Liver (tissue), 3 donors: ENCODE results near the gene GMEB2.

Experiments used
- ATF3 ChIP-seq: IDR thresholded peaks from 2 replicates; pipeline ENCODE4 v1.6.1; 2016; ENCODE audit warnings: antibody characterized with exemption
- CTCF ChIP-seq: fragments of 150-350 bp; IDR thresholded peaks from 2 replicates; pipeline ENCODE4 v1.5.1; 2017; ENCODE audit warnings: improper control_type of control experiment, low read depth, low read length; ENCODE audit not compliant: missing input control
- EGR1 ChIP-seq, 2 donors: IDR thresholded peaks; 2 replicates each; pipeline ENCODE4 v1.6.1; 2016 to 2018; ENCODE audit warnings: antibody characterized with exemption in 2 of 2, low read depth in 2 of 2
- GABPA ChIP-seq, 2 donors: IDR thresholded peaks in 1 of 2; conservative IDR thresholded peaks in 1 of 2; 2 replicates each; pipeline ENCODE4 v1.6.1; 2016; ENCODE audit warnings: antibody characterized with exemption in 2 of 2, mild to moderate bottlenecking in 1 of 2, moderate library complexity in 1 of 2
- HNF4A ChIP-seq, 2 donors: conservative IDR thresholded peaks; 2 replicates each; pipeline ENCODE4 v1.6.1; 2016; ENCODE audit warnings: antibody characterized with exemption in 2 of 2, mild to moderate bottlenecking in 2 of 2
- JUND ChIP-seq, 2 donors: IDR thresholded peaks; 2 replicates each; pipeline ENCODE4 v1.6.1; 2016; ENCODE audit warnings: antibody characterized with exemption in 2 of 2
- MAX ChIP-seq: IDR thresholded peaks from 2 replicates; pipeline ENCODE4 v1.6.1; 2016; ENCODE audit warnings: antibody characterized with exemption
- RAD21 ChIP-seq, 2 donors: IDR thresholded peaks; 2 replicates each; pipeline ENCODE4 v1.6.1; 2016; ENCODE audit warnings: antibody characterized with exemption in 2 of 2, mild to moderate bottlenecking in 2 of 2
- REST ChIP-seq: IDR thresholded peaks from 2 replicates; pipeline ENCODE4 v1.6.1; 2016; ENCODE audit warnings: antibody characterized with exemption, mild to moderate bottlenecking
- TAF1 ChIP-seq: conservative IDR thresholded peaks from 2 replicates; pipeline ENCODE4 v1.6.1; 2016; ENCODE audit warnings: antibody characterized with exemption, mild to moderate bottlenecking
- YY1 ChIP-seq: IDR thresholded peaks from 2 replicates; pipeline ENCODE4 v1.6.1; 2016; ENCODE audit warnings: antibody characterized with exemption, mild to moderate bottlenecking
- donor health status: healthy.
- donor health status: healthy.

DNA sequence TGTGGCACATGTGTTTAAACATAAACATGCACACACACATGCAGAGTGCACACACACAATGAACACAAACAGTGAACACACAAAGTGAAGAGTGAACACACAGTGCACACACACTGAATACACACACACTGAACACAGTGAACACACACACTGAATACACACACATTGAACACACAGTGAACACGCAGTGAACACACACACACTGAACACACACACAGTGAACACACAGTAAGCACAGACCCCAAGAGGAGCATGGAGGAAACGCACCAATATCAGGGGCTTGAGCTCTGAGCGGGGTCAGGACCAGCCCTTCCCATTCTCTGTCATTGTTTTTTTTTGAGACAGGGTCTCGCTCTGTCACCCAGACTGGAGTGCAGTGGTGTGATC lies 35.8 kb downstream of the GMEB2 start:
- TF ChIP-seq YY1, result no peak
- no peak for TF ChIP-seq HNF4A (conservative IDR thresholded peaks at IDR 0.05)
- no peak for TF ChIP-seq ATF3
- no peak for TF ChIP-seq CTCF
- no peak for TF ChIP-seq EGR1 (IDR thresholded peaks at IDR 0.05; ENCODE audit: low read depth in 2 of 2)
- no peak for TF ChIP-seq REST
- no peak for TF ChIP-seq RAD21 (IDR thresholded peaks at IDR 0.05)
- TF ChIP-seq GABPA (IDR thresholded peaks at IDR 0.05 in 1 of 2, conservative IDR thresholded peaks at IDR 0.05 in 1 of 2), result no peak
- no peak for TF ChIP-seq MAX
- no peak for TF ChIP-seq JUND (IDR thresholded peaks at IDR 0.05)
- no peak for TF ChIP-seq TAF1
